Ishikawa (cell line): Measurements from ENCODE around the gene WDR1.

Experiments used
- CEBPB ChIP-seq: IDR thresholded peaks from 2 replicates; pipeline ENCODE4 v1.6.1; 2012
- CREB1 ChIP-seq: IDR thresholded peaks from 2 replicates; pipeline ENCODE4 v1.6.1; 2012; ENCODE audit warnings: low read depth
- EGR1 ChIP-seq: IDR thresholded peaks from 2 replicates; pipeline ENCODE4 v1.6.1; 2012
- EP300 ChIP-seq: IDR thresholded peaks from 2 replicates; pipeline ENCODE4 v1.6.1; 2012; ENCODE audit warnings: borderline replicate concordance
- FOXM1 ChIP-seq: IDR thresholded peaks from 2 replicates; pipeline ENCODE4 v1.6.1; 2012; ENCODE audit warnings: low read depth, borderline replicate concordance
- NFIC ChIP-seq: IDR thresholded peaks from 2 replicates; pipeline ENCODE4 v1.6.1; 2012
- RAD21 ChIP-seq: IDR thresholded peaks from 2 replicates; pipeline ENCODE4 v1.6.1; 2012; ENCODE audit warnings: low read depth
- TAF1 ChIP-seq: IDR thresholded peaks from 2 replicates; pipeline ENCODE4 v1.6.1; 2012; ENCODE audit warnings: low read depth, mild to moderate bottlenecking
- TCF12 ChIP-seq: IDR thresholded peaks from 2 replicates; pipeline ENCODE4 v1.6.1; 2012; ENCODE audit warnings: low read depth
- TEAD4 ChIP-seq: IDR thresholded peaks from 2 replicates; pipeline ENCODE4 v1.6.1; 2012
- YY1 ChIP-seq: IDR thresholded peaks from 2 replicates; pipeline ENCODE4 v1.6.1; 2012; ENCODE audit warnings: low read depth
- ZBTB7A ChIP-seq: IDR thresholded peaks from 2 replicates; pipeline ENCODE4 v1.6.1; 2012; ENCODE audit warnings: low read depth
- TF ChIP-seq, protein P1 (sequence below): IDR thresholded peaks from 2 replicates; pipeline ENCODE4 v1.6.1; 2012
- TF ChIP-seq, protein P2 (sequence below): IDR thresholded peaks from 2 replicates; pipeline ENCODE4 v1.6.1; 2012; ENCODE audit warnings: low read depth, mild to moderate bottlenecking
- TF ChIP-seq, protein P3 (sequence below): IDR thresholded peaks from 2 replicates; pipeline ENCODE4 v1.6.1; 2012

Gene WDR1

DNA sequence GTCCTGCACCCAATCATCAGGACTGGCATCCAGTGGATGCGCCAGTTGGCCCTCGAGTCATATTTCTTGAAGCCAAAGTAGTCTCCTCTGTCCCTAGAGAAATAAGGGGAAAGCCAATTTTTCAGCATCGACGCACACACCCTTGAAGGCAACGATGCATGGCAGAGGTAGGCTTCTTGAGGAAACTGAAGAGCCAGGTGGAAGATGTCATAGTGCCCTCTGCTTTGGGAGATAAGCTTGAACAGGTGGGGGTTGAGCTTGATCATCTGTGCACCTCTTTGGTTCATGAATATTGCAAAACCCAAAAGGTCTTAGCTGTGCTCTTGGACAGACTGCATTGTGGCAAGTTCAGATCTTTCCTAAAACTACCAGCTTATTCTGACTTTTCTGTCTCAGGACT, 34.6 kb upstream of the WDR1 start:
- TF ChIP-seq RAD21 (no peak), TEAD4 (no peak), YY1 (no peak)

DNA sequence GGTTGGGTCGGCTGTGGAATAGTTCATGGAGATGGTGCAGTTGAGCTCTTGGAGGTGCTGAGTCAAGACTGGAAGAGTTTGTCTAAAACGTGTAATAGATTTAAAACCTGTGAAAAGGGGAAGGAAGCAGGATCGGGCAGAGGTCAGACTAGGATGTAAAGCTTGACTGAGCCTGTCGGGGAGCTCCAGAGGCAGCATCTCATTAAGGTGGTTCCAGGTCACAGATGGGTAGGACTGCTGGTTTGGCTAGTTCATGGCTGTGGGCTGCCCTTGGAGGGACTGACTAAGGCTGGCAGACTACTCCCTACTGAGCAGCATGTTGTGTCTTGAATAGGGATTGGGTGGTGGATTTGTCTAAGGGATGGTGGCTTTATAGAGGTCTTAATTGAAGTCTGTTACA, 28.4 kb upstream of the WDR1 start:
- TF ChIP-seq, protein P1, sequence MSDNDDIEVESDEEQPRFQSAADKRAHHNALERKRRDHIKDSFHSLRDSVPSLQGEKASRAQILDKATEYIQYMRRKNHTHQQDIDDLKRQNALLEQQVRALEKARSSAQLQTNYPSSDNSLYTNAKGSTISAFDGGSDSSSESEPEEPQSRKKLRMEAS = no peak
- TF ChIP-seq ZBTB7A (no peak), EGR1 (no peak), CEBPB (no peak), NFIC (no peak), CREB1 (no peak), FOXM1 (no peak), TEAD4 (no peak), YY1 (no peak), TCF12 (no peak), TAF1 (no peak), EP300 (no peak), RAD21 (no peak)
- TF ChIP-seq, protein P2, sequence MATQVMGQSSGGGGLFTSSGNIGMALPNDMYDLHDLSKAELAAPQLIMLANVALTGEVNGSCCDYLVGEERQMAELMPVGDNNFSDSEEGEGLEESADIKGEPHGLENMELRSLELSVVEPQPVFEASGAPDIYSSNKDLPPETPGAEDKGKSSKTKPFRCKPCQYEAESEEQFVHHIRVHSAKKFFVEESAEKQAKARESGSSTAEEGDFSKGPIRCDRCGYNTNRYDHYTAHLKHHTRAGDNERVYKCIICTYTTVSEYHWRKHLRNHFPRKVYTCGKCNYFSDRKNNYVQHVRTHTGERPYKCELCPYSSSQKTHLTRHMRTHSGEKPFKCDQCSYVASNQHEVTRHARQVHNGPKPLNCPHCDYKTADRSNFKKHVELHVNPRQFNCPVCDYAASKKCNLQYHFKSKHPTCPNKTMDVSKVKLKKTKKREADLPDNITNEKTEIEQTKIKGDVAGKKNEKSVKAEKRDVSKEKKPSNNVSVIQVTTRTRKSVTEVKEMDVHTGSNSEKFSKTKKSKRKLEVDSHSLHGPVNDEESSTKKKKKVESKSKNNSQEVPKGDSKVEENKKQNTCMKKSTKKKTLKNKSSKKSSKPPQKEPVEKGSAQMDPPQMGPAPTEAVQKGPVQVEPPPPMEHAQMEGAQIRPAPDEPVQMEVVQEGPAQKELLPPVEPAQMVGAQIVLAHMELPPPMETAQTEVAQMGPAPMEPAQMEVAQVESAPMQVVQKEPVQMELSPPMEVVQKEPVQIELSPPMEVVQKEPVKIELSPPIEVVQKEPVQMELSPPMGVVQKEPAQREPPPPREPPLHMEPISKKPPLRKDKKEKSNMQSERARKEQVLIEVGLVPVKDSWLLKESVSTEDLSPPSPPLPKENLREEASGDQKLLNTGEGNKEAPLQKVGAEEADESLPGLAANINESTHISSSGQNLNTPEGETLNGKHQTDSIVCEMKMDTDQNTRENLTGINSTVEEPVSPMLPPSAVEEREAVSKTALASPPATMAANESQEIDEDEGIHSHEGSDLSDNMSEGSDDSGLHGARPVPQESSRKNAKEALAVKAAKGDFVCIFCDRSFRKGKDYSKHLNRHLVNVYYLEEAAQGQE = no peak

DNA sequence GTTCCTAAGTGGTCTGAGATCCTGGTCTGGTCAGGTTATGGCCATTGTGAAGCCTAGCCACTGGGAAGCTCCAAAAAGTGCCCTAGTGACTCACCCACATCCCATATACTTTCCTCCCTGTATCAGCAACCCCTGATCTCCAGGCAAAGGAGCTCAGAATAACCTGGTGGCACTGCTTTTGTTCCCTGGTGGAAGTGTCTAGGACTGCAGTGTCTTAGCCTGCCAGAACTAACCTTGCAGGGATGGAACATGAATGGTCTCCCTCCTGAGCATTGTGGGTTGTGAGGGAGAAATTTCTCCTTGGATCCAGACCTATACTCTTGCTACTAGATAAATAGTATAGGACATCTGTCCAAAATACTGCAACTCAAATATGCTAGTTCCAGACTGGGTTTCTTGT, 27.9 kb upstream of the WDR1 start:
- TF ChIP-seq, protein P2 = no peak
- TF ChIP-seq EP300 (no peak), EGR1 (no peak), TEAD4 (no peak), TAF1 (no peak), ZBTB7A (no peak), YY1 (no peak), NFIC (no peak), TCF12 (no peak), RAD21 (no peak), CEBPB (no peak), CREB1 (no peak), FOXM1 (no peak)
- TF ChIP-seq, protein P1 = no peak
- TF ChIP-seq, protein P3, sequence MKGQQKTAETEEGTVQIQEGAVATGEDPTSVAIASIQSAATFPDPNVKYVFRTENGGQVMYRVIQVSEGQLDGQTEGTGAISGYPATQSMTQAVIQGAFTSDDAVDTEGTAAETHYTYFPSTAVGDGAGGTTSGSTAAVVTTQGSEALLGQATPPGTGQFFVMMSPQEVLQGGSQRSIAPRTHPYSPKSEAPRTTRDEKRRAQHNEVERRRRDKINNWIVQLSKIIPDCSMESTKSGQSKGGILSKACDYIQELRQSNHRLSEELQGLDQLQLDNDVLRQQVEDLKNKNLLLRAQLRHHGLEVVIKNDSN = no peak

DNA sequence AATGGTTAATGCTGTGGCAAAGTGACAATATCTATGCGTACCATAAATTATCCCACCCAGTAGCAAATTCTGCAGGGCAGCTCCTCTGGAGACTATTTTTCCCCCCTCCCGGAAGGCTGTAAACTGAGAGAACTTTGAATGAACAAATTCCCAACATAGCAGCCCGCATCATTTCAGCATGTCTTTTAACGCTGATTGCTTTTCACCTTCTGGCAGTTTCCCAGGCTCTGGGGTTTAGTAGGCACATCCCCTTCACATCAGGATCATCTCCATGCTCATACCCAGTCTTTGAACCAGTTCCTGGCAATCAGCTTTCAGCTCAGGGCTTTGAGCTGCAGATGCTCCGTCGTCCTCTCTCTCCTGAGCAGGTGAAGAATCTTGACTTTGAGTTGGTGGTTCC, 26.6 kb upstream of the WDR1 start:
- TF ChIP-seq YY1 (no peak), TEAD4 (no peak), EGR1 (no peak), RAD21 (no peak), TAF1 (no peak), FOXM1 (no peak), EP300 (no peak), TCF12 (no peak), ZBTB7A (no peak), CEBPB (no peak), CREB1 (no peak), NFIC (no peak)
- TF ChIP-seq, protein P2 = no peak
- TF ChIP-seq, protein P1 = no peak
- TF ChIP-seq, protein P3 = no peak
